Lower lobe of right lung (tissue), 2 donors: Measurements from ENCODE around the gene NDUFAF7. TPM values are rescaled to one million over a fixed set of nuclear protein-coding genes. Genes with fewer than 3 reads are reported as not detected.
"Not testable (repeated sequence)": the region's sequence is repeated elsewhere in the genome, so short reads cannot be mapped to it uniquely, and the experiment has no call there.

Experiments
- ATAC-seq, 2 donors: fragments of 200-7000 bp; cut with Tn5 transposase; one replicate each; pipeline ENCODE4 v1.9.1; 2020 to 2022; ENCODE audit warnings: mild to moderate bottlenecking in 2 of 2, moderate library complexity in 2 of 2
- DNase-seq: peaks from one replicate; pipeline ENCODE4 v3.0.0-alpha.2; 2020
- H3K27ac ChIP-seq: fragments of 200-600 bp; one replicate; pipeline ENCODE4 v1.8.0; 2022
- H3K27me3 ChIP-seq: fragments of 200-600 bp; one replicate; pipeline ENCODE4 v1.8.0; 2022; ENCODE audit warnings: low read depth
- H3K36me3 ChIP-seq: fragments of 200-600 bp; one replicate; pipeline ENCODE4 v1.8.0; 2022; ENCODE audit warnings: mild to moderate bottlenecking
- H3K4me1 ChIP-seq: fragments of 200-600 bp; one replicate; pipeline ENCODE4 v1.8.0; 2022
- H3K4me3 ChIP-seq: fragments of 200-600 bp; one replicate; pipeline ENCODE4 v1.8.0; 2022; ENCODE audit warnings: mild to moderate bottlenecking
- H3K9me3 ChIP-seq: fragments of 200-600 bp; one replicate; pipeline ENCODE4 v1.8.0; 2022
- CTCF ChIP-seq: fragments of 200-600 bp; IDR thresholded peaks from one replicate; pipeline ENCODE4 v1.8.0; 2022; ENCODE audit warnings: antibody characterized with exemption, mild to moderate bottlenecking
- intact Hi-C: fragments of 100-400 bp; cut with DNase I; formaldehyde crosslinking; loops from one replicate; pipeline ENCODE4 v1.11.0; 2022
- total RNA-seq: library from RNA; stranded (reverse); fragmentation: NEBNext Ultra II Directional; extraction: Animal tissue kit (Norgen Biotek cat#: 25700); gene quantifications from one replicate; pipeline ENCODE4 v1.2.1, GENCODE V29; 2021
- donor health status: DM: no; HTN: yes; CAD: no; lungs with severe emphysema.

NDUFAF7 gene
- total RNA-seq, 1 donor from 2014 or later = 18.3 TPM

- DNase-seq (no peak), ATAC-seq (no peak)
- intact Hi-C loops = no loop called here
- Histone ChIP-seq H3K4me1 (peaks cover 21% of the 10 kb centered on the region), H3K4me3 (no peak overlapping the region), H3K9me3 (no peaks in the 10 kb centered on the region), H3K27me3 (no peaks in the 10 kb centered on the region), H3K36me3 (peaks cover 37% of the 10 kb centered on the region), H3K27ac (no peak overlapping the region)
- TF ChIP-seq CTCF = no peak
These were observed 32.8 kb upstream of the NDUFAF7 start for GRCh38 chr2:37198681-37199065.

GRCh38 chr2:37201208-37201607 lies 30.2 kb upstream of the NDUFAF7 start:
- H3K27ac ChIP-seq = no peak overlapping the region
- DNase-seq = no peak
- peaks cover 21% of the 10 kb centered on the region for H3K4me1 ChIP-seq
- no peaks in the 10 kb centered on the region for H3K9me3 ChIP-seq
- H3K27me3 ChIP-seq = no peaks in the 10 kb centered on the region
- no peak for ATAC-seq
- intact Hi-C loops = no loop called here
- H3K4me3 ChIP-seq = no peak overlapping the region
- TF ChIP-seq CTCF = no peak
- peaks cover 62% of the 10 kb centered on the region for H3K36me3 ChIP-seq

GRCh38 chr2:37201766-37202165 lies 29.7 kb upstream of the NDUFAF7 start:
- peaks cover 65% of the 10 kb centered on the region for H3K36me3 ChIP-seq
- DNase-seq (no peak), ATAC-seq (no peak)
- no peak overlapping the region for H3K4me3 ChIP-seq
- no peaks in the 10 kb centered on the region for H3K9me3 ChIP-seq
- H3K4me1 ChIP-seq = peaks cover 21% of the 10 kb centered on the region
- no peak for TF ChIP-seq CTCF
- H3K27me3 ChIP-seq = no peaks in the 10 kb centered on the region
- intact Hi-C loops = no loop called here
- H3K27ac ChIP-seq = no peak overlapping the region

- no peak for ATAC-seq
- TF ChIP-seq CTCF = no peak
- intact Hi-C loops = no loop called here
- Histone ChIP-seq H3K9me3 (no peaks in the 10 kb centered on the region), H3K27ac (no peak overlapping the region), H3K4me3 (no peak overlapping the region), H3K4me1 (peaks cover 1% of the 10 kb centered on the region), H3K36me3 (peaks cover 65% of the 10 kb centered on the region), H3K27me3 (no peaks in the 10 kb centered on the region)
- no peak for DNase-seq
These were observed 27.8 kb upstream of the NDUFAF7 start for GRCh38 chr2:37203708-37204107.

GRCh38 chr2:37205071-37205661 lies 26.3 kb upstream of the NDUFAF7 start:
- H3K27me3 ChIP-seq, H3K4me3 ChIP-seq, ATAC-seq, H3K27ac ChIP-seq, DNase-seq, H3K4me1 ChIP-seq, intact Hi-C loops, H3K9me3 ChIP-seq: not testable (repeated sequence)
- peaks cover 77% of the 10 kb centered on the region for H3K36me3 ChIP-seq

- H3K4me1 ChIP-seq = no peaks in the 10 kb centered on the region
- no peak for DNase-seq
- H3K27ac ChIP-seq = no peak overlapping the region
- no peaks in the 10 kb centered on the region for H3K27me3 ChIP-seq
- no peak overlapping the region for H3K4me3 ChIP-seq
- H3K9me3 ChIP-seq = no peaks in the 10 kb centered on the region
- TF ChIP-seq CTCF = no peak
- peaks cover 77% of the 10 kb centered on the region for H3K36me3 ChIP-seq
- no peak for ATAC-seq
- intact Hi-C loops = no loop called here
These were observed 25.6 kb upstream of the NDUFAF7 start for GRCh38 chr2:37205689-37206341.

GRCh38 chr2:37206760-37207159 lies 24.7 kb upstream of the NDUFAF7 start:
- DNase-seq, H3K27ac ChIP-seq, H3K4me1 ChIP-seq, H3K9me3 ChIP-seq, intact Hi-C loops, H3K4me3 ChIP-seq, H3K27me3 ChIP-seq, ATAC-seq: not testable (repeated sequence)
- H3K36me3 ChIP-seq = peaks cover 77% of the 10 kb centered on the region
